ENCODE results near the gene STX17.

STX17 gene

GRCh38 chr9:99895510-99895909 is 10.9 kb upstream of the STX17 start:
- no peak for DNase-seq

GRCh38 chr9:99896119-99896518 is 10.3 kb upstream of the STX17 start:
- in situ Hi-C loops (cut with HindIII; ENCODE audit: low pct_ligation_motif_present, low pct_unique_long_range_greater_than_20kb, low sequenced_read_pairs) = no loop called here
- no peak for DNase-seq

More at GRCh38 chr9:99895510-99895909, 10.9 kb upstream of the STX17 start:
- in situ Hi-C loops (cut with HindIII; ENCODE audit: low pct_ligation_motif_present, low pct_unique_long_range_greater_than_20kb, low sequenced_read_pairs) = no loop called here

GRCh38 chr9:99903393-99903792 is 3.1 kb upstream of the STX17 start:
- in situ Hi-C loops (cut with HindIII; ENCODE audit: low pct_ligation_motif_present, low pct_unique_long_range_greater_than_20kb, low sequenced_read_pairs) = no loop called here
- no peak for DNase-seq

- in situ Hi-C loops (cut with HindIII; ENCODE audit: low pct_ligation_motif_present, low pct_unique_long_range_greater_than_20kb, low sequenced_read_pairs) = no loop called here
- peak; percentile 15 for DNase-seq
These were observed 536 bp upstream of the STX17 start for GRCh38 chr9:99905833-99906402.

GRCh38 chr9:99907208-99907532 is 716 bp downstream of the STX17 start:
- in situ Hi-C loops (cut with HindIII; ENCODE audit: low pct_ligation_motif_present, low pct_unique_long_range_greater_than_20kb, low sequenced_read_pairs) = no loop called here

GRCh38 chr9:99911600-99911999 is 5.1 kb downstream of the STX17 start:
- in situ Hi-C loops (cut with HindIII; ENCODE audit: low pct_ligation_motif_present, low pct_unique_long_range_greater_than_20kb, low sequenced_read_pairs) = no loop called here
- no peak for DNase-seq

More at GRCh38 chr9:99907208-99907532, 716 bp downstream of the STX17 start:
- no peak for DNase-seq

GRCh38 chr9:99916650-99917049 is 10.2 kb downstream of the STX17 start:
- no peak for DNase-seq
- in situ Hi-C loops (cut with HindIII; ENCODE audit: low pct_ligation_motif_present, low pct_unique_long_range_greater_than_20kb, low sequenced_read_pairs) = no loop called here

GRCh38 chr9:99918134-99918533 is 11.7 kb downstream of the STX17 start:
- in situ Hi-C loops (cut with HindIII; ENCODE audit: low pct_ligation_motif_present, low pct_unique_long_range_greater_than_20kb, low sequenced_read_pairs) = no loop called here
- no peak for DNase-seq

GRCh38 chr9:99919930-99920329 is 13.5 kb downstream of the STX17 start:
- in situ Hi-C loops (cut with HindIII; ENCODE audit: low pct_ligation_motif_present, low pct_unique_long_range_greater_than_20kb, low sequenced_read_pairs) = no loop called here
- DNase-seq = no peak

GRCh38 chr9:99921875-99922710 is 15.6 kb downstream of the STX17 start:
- no peak for DNase-seq
- in situ Hi-C loops (cut with HindIII; ENCODE audit: low pct_ligation_motif_present, low pct_unique_long_range_greater_than_20kb, low sequenced_read_pairs) = no loop called here

- DNase-seq = no peak
- in situ Hi-C loops (cut with HindIII; ENCODE audit: low pct_ligation_motif_present, low pct_unique_long_range_greater_than_20kb, low sequenced_read_pairs) = no loop called here
These were observed 16.2 kb downstream of the STX17 start for GRCh38 chr9:99922711-99923030.

GRCh38 chr9:99925541-99925940 is 19.1 kb downstream of the STX17 start:
- in situ Hi-C loops (cut with HindIII; ENCODE audit: low pct_ligation_motif_present, low pct_unique_long_range_greater_than_20kb, low sequenced_read_pairs) = no loop called here
- peak; percentile 3 for DNase-seq

GRCh38 chr9:99929652-99930051 is 23.2 kb downstream of the STX17 start:
- in situ Hi-C loops (cut with HindIII; ENCODE audit: low pct_ligation_motif_present, low pct_unique_long_range_greater_than_20kb, low sequenced_read_pairs) = no loop called here

GRCh38 chr9:99931155-99931840 is 24.8 kb downstream of the STX17 start:
- in situ Hi-C loops (cut with HindIII; ENCODE audit: low pct_ligation_motif_present, low pct_unique_long_range_greater_than_20kb, low sequenced_read_pairs) = no loop called here
- no peak for DNase-seq

More at GRCh38 chr9:99929652-99930051, 23.2 kb downstream of the STX17 start:
- DNase-seq = no peak

- no peak for DNase-seq
- in situ Hi-C loops (cut with HindIII; ENCODE audit: low pct_ligation_motif_present, low pct_unique_long_range_greater_than_20kb, low sequenced_read_pairs) = no loop called here
These were observed 30.6 kb downstream of the STX17 start for GRCh38 chr9:99936947-99937587.

- in situ Hi-C loops (cut with HindIII; ENCODE audit: low pct_ligation_motif_present, low pct_unique_long_range_greater_than_20kb, low sequenced_read_pairs) = no loop called here
- DNase-seq = no peak
These were observed 40.9 kb downstream of the STX17 start for GRCh38 chr9:99947395-99947794.

GRCh38 chr9:99948482-99948881 is 42.0 kb downstream of the STX17 start:
- in situ Hi-C loops (cut with HindIII; ENCODE audit: low pct_ligation_motif_present, low pct_unique_long_range_greater_than_20kb, low sequenced_read_pairs) = no loop called here
- no peak for DNase-seq

GRCh38 chr9:99948896-99949295 is 42.4 kb downstream of the STX17 start:
- DNase-seq = no peak
- in situ Hi-C loops (cut with HindIII; ENCODE audit: low pct_ligation_motif_present, low pct_unique_long_range_greater_than_20kb, low sequenced_read_pairs) = no loop called here

GRCh38 chr9:99953861-99954507 is 47.5 kb downstream of the STX17 start:
- no peak for DNase-seq
- in situ Hi-C loops (cut with HindIII; ENCODE audit: low pct_ligation_motif_present, low pct_unique_long_range_greater_than_20kb, low sequenced_read_pairs) = no loop called here
